IMR-90 (cell line): ENCODE data around the gene EPHX1. TPM values are rescaled to one million over a fixed set of nuclear protein-coding genes. Genes with fewer than 3 reads are reported as not detected.

ENCODE experiments used
- ATAC-seq: fragments of 200-7000 bp; cut with Tn5 transposase; 2 replicates; pipeline ENCODE4 v1.9.1; 2020; ENCODE audit warnings: low read depth, mild to moderate bottlenecking, moderate library complexity
- BruUV-seq: library from RNA; stranded (reverse); fragments of 400-500 nt; replicated peaks from 2 replicates; lab custom pipeline; 2021; lab: Mats Ljungman, UMichigan
- CTCF ChIA-PET: fragments of 300-600 bp; formaldehyde crosslinking; extraction: SDS; loops from one replicate; lab custom pipeline; 2021; ENCODE audit warnings: antibody characterized with exemption; lab: Yijun Ruan, JAX
- POLR2A ChIA-PET: fragments of 300-600 bp; sonication (Branson Sonifier 250); formaldehyde crosslinking; loops from one replicate; lab custom pipeline; 2022; ENCODE audit warnings: antibody characterized with exemption; ENCODE audit not compliant: unreplicated experiment; lab: Charles Lee
- DNase-seq: peaks from one replicate; pipeline ENCODE4 v3.0.0; 2013
- H2AFZ ChIP-seq: replicated peaks from 2 replicates; pipeline ENCODE3; 2013; ENCODE audit warnings: low read length, mild to moderate bottlenecking; ENCODE audit not compliant: poor library complexity
- H2AK5ac ChIP-seq: 2 replicates; pipeline ENCODE4 v1.6.1; 2013; ENCODE audit warnings: low read depth, low read length, inconsistent platforms
- H2AK9ac ChIP-seq: replicated peaks from 2 replicates; pipeline ENCODE3; 2013; ENCODE audit warnings: mild to moderate bottlenecking, low read depth, low read length, moderate library complexity; ENCODE audit not compliant: poor library complexity
- H2BK120ac ChIP-seq: 2 replicates; pipeline ENCODE4 v1.6.1; 2013; ENCODE audit warnings: low read depth, low read length, inconsistent platforms
- H2BK15ac ChIP-seq: 3 replicates; pipeline ENCODE4 v1.6.1; 2013; ENCODE audit warnings: low read depth, low read length, inconsistent platforms
- H2BK20ac ChIP-seq: 2 replicates; pipeline ENCODE4 v1.6.1; 2013; ENCODE audit warnings: low read depth, mild to moderate bottlenecking, inconsistent platforms, low read length, moderate library complexity
- H2BK5ac ChIP-seq: 2 replicates; pipeline ENCODE4 v1.6.1; 2013; ENCODE audit warnings: mild to moderate bottlenecking, low read depth, low read length, inconsistent platforms; ENCODE audit not compliant: poor library complexity, severe bottlenecking
- H3K14ac ChIP-seq: replicated peaks from 2 replicates; pipeline ENCODE4 v1.6.1; 2013; ENCODE audit warnings: low read depth, low read length, inconsistent platforms
- H3K18ac ChIP-seq: 2 replicates; pipeline ENCODE4 v1.6.1; 2013; ENCODE audit warnings: low read depth, low read length, control low read depth
- H3K23ac ChIP-seq: 2 replicates; pipeline ENCODE4 v1.6.1; 2013; ENCODE audit warnings: low read depth, low read length, inconsistent platforms
- H3K27ac ChIP-seq: 2 replicates; pipeline ENCODE4 v1.5.1; 2013; ENCODE audit warnings: mild to moderate bottlenecking, control low read depth, low read length; ENCODE audit not compliant: insufficient read depth
- H3K27me3 ChIP-seq: 2 replicates; pipeline ENCODE4 v1.6.1; 2013; ENCODE audit warnings: low read length; ENCODE audit not compliant: control insufficient read depth, insufficient read depth
- H3K36me3 ChIP-seq: 2 replicates; pipeline ENCODE4 v1.6.1; 2013; ENCODE audit warnings: low read length, mixed read lengths; ENCODE audit not compliant: control insufficient read depth, insufficient read depth
- H3K4ac ChIP-seq: 2 replicates; pipeline ENCODE4 v1.6.1; 2013; ENCODE audit warnings: low read depth, low read length, inconsistent platforms
- H3K4me1 ChIP-seq: 2 replicates; pipeline ENCODE4 v1.6.1; 2013; ENCODE audit warnings: low read length, mixed read lengths; ENCODE audit not compliant: control insufficient read depth, insufficient read depth
- H3K4me2 ChIP-seq: 2 replicates; pipeline ENCODE4 v1.6.1; 2013; ENCODE audit warnings: low read depth, mild to moderate bottlenecking, control low read depth, low read length, moderate library complexity
- H3K4me3 ChIP-seq: 2 replicates; pipeline ENCODE4 v1.5.1; 2013; ENCODE audit warnings: low read depth, mild to moderate bottlenecking, control low read depth, low read length, moderate library complexity; ENCODE audit not compliant: insufficient read depth
- H3K56ac ChIP-seq: 2 replicates; pipeline ENCODE4 v1.6.1; 2013; ENCODE audit warnings: low read length, inconsistent platforms; ENCODE audit not compliant: insufficient read depth; ENCODE audit errors: extremely low read depth
- H3K79me1 ChIP-seq, 2 experiments: 2 replicates each; pipeline ENCODE4 v1.6.1; 2013; ENCODE audit warnings: low read length in 2 of 2, inconsistent platforms in 1 of 2, low read depth in 1 of 2
- H3K9ac ChIP-seq: 2 replicates; pipeline ENCODE4 v1.6.1; 2013; ENCODE audit warnings: low read depth, low read length, control low read depth
- H3K9me1 ChIP-seq: 2 replicates; pipeline ENCODE4 v1.6.1; 2013; ENCODE audit warnings: low read length, inconsistent platforms; ENCODE audit not compliant: insufficient read depth
- H3K9me3 ChIP-seq: 2 replicates; pipeline ENCODE4 v1.6.1; 2013; ENCODE audit warnings: low read length; ENCODE audit not compliant: control insufficient read depth, insufficient read depth
- H4K20me1 ChIP-seq: 2 replicates; pipeline ENCODE4 v1.6.1; 2013; ENCODE audit warnings: low read length, inconsistent platforms; ENCODE audit not compliant: insufficient read depth
- H4K5ac ChIP-seq: 2 replicates; pipeline ENCODE4 v1.6.1; 2013; ENCODE audit warnings: mild to moderate bottlenecking, low read depth, low read length, control low read depth
- H4K8ac ChIP-seq, 2 experiments: 2 replicates each; pipeline ENCODE4 v1.6.1; 2013; ENCODE audit warnings: low read depth in 2 of 2, low read length in 2 of 2, control low read depth in 1 of 2, inconsistent platforms in 1 of 2
- H4K91ac ChIP-seq: 2 replicates; pipeline ENCODE4 v1.6.1; 2013; ENCODE audit warnings: low read depth, low read length, inconsistent platforms; ENCODE audit not compliant: insufficient read depth
- CEBPB ChIP-seq: IDR thresholded peaks from 2 replicates; pipeline ENCODE4 v1.6.1; 2012; ENCODE audit warnings: low read depth, low read length, improper control_type of control experiment
- MAFK ChIP-seq: IDR thresholded peaks from 2 replicates; pipeline ENCODE4 v1.6.1; 2012; ENCODE audit warnings: low read depth, low read length, improper control_type of control experiment
- NFE2L2 ChIP-seq: fragments of 150-350 bp; IDR thresholded peaks from 2 replicates; pipeline ENCODE4 v1.6.1; 2016; ENCODE audit warnings: low read depth, mild to moderate bottlenecking, low read length
- POLR2A ChIP-seq: IDR thresholded peaks from 2 replicates; pipeline ENCODE4 v1.6.1; 2012; ENCODE audit warnings: mild to moderate bottlenecking, low read depth, low read length
- RFX5 ChIP-seq: IDR thresholded peaks from 2 replicates; pipeline ENCODE4 v1.8.0; 2012; ENCODE audit warnings: low read depth, mild to moderate bottlenecking, low read length, moderate library complexity
- WGBS, 2 experiments: methylation state at CpG; one replicate each; pipeline versions ENCODE4 v1.1.5 to v1.1.7; 2013; ENCODE audit warnings: missing lambda C conversion rate in 2 of 2; ENCODE audit not compliant: insufficient read length in 1 of 2; ENCODE audit errors: extremely low coverage in 2 of 2; 5-methylcytosine and 5-hydroxymethylcytosine counted together
- dilution Hi-C: fragments of 300-500 bp; cut with HindIII; formaldehyde crosslinking; loops from one replicate; pipeline ENCODE4 v1.14.3; 2018; ENCODE audit warnings: low sequenced_read_pairs; ENCODE audit not compliant: unreplicated experiment
- in situ Hi-C: fragments of 300-500 bp; cut with MboI; formaldehyde crosslinking; loops from 3 replicates; pipeline ENCODE4 v1.14.3; 2019; ENCODE audit warnings: low sequenced_read_pairs, inconsistent platforms, mixed read lengths
- intact Hi-C: fragments of 100-400 bp; cut with micrococcal nuclease; formaldehyde crosslinking; loops from 2 replicates; pipeline ENCODE4 v1.10.0; 2022
- polyA plus RNA-seq, 3 experiments: library from polyadenylated mRNA; depleted of rRNA; stranded (reverse); fragments of >200 nt; gene quantifications; 2 replicates each; pipeline ENCODE4 v1.2.3, GENCODE V29; 2012; ENCODE audit warnings: low replicate concordance in 1 of 3
- total RNA-seq: library from RNA; depleted of rRNA; stranded (reverse); fragments of >200 nt; gene quantifications from 2 replicates; pipeline ENCODE4 v1.2.3, GENCODE V29; 2012

The EPHX1 gene
- total and polyA plus RNA-seq, 2 of the 4 experiments (the other 2 are of a cell fraction) = 20.3 to 46.3 TPM

GRCh38 chr1:225812488-225813213, 2.7 kb downstream of the EPHX1 start (continued):
- no peak for TF ChIP-seq POLR2A

- peak overlapping the region; percentile 79 for H2AK9ac ChIP-seq
- peak overlapping the region; percentile 61 for H3K4me2 ChIP-seq
- peaks cover 3 to 38% of the 10 kb centered on the region in 2 experiments; a peak in 3 of 4 replicates for H3K79me1 ChIP-seq
- ATAC-seq (peak; percentile 27), DNase-seq (peak; percentile 62)
- no peak overlapping the region; the same call in 1 of the 2 replicates for H3K9ac ChIP-seq
- CTCF ChIA-PET = interaction anchor here (1.3 kb wide), 1 partner anchor 339 kb away, joined by 7 read pairs; no protein-coding TSS in a partner anchor
- peaks cover 36% of the 10 kb centered on the region for H3K4me1 ChIP-seq
- WGBS, 2 experiments = no CpG with 5 or more reads among the region's 10 CpGs
- H3K4me3 ChIP-seq = no peak overlapping the region
- H4K5ac ChIP-seq = peak overlapping the region; percentile 51; the same call in 1 of the 2 replicates
- H3K18ac ChIP-seq = peak overlapping the region; percentile 49; the same call in 1 of the 2 replicates
- H2BK15ac ChIP-seq = no peak overlapping the region
- no peak overlapping the region for H2BK20ac ChIP-seq
- peak overlapping the region; percentile 46 for H3K27ac ChIP-seq
- in situ Hi-C loops = no loop called here
- intact Hi-C loops = no loop called here
- H4K8ac ChIP-seq = peak overlapping the region; percentile 21 to 69
- H2AK5ac ChIP-seq = 0 out of 2 replicates have a peak overlapping the region, but pooled peaks have one; percentile 7
- peaks cover 28% of the 10 kb centered on the region for H3K9me1 ChIP-seq
- H3K56ac ChIP-seq = no peak overlapping the region
- no peaks in the 10 kb centered on the region for H3K27me3 ChIP-seq
- BruUV-seq = no TSS peak
- no peaks in the 10 kb centered on the region for H3K9me3 ChIP-seq
- TF ChIP-seq RFX5 (peak; percentile 19; the same call in 1 of the 2 replicates), CEBPB (peak; percentile 90), MAFK (no peak), NFE2L2 (no peak)
- no peak overlapping the region for H3K23ac ChIP-seq
- H3K4ac ChIP-seq = peak overlapping the region; percentile 29
- H2AFZ ChIP-seq = peak overlapping the region; percentile 86
- dilution Hi-C loops = no loop called here
- H4K20me1 ChIP-seq = no peaks in the 10 kb centered on the region
- no peak overlapping the region for H3K14ac ChIP-seq
- H4K91ac ChIP-seq = peak overlapping the region; percentile 44
- POLR2A ChIA-PET = no interaction called here
- H3K36me3 ChIP-seq = no peaks in the 10 kb centered on the region
- H2BK5ac ChIP-seq = peak overlapping the region; percentile 38
- no peak overlapping the region; the same call in 1 of the 2 replicates for H2BK120ac ChIP-seq
These were observed 3.5 kb downstream of the EPHX1 start for GRCh38 chr1:225813214-225813964.
